ENCODE results near the gene MYO10.

DNA sequence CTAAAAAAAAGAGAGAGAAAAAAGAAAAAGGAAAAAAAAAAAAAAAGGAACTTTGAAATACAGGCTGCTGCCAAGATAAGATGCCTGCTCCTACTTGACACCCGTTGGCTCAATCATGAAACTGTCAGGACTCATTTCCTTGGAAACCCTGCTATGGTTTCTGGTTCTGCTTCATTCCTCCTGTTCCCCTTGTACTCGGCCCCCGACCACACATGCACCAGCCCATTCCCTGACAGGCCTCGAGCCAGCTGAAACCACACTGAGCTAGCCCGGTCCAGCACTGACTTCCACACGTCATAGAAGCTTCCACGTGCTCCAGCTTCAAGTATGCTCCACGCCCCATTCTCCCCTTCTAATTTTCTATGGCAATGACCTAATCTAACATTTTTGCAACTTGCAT is 93.2 kb downstream of the MYO10 start:
- no peak for TF ChIP-seq EP300 (IDR thresholded peaks at IDR 0.05)
- no peak for TF ChIP-seq CTCF (IDR thresholded peaks at IDR 0.05)
- no peak for TF ChIP-seq POLR2AphosphoS5 (IDR thresholded peaks at IDR 0.05)

All from upper lobe of left lung (tissue), 4 donors.